Activated CD8-positive, alpha-beta T cell treated with anti-CD3 and anti-CD28 coated beads for 36 hours (primary cell): ENCODE results near the gene P2RY2. TPM values are rescaled to one million over a fixed set of nuclear protein-coding genes. Genes with fewer than 3 reads are reported as not detected.

Source experiments
- ATAC-seq: fragments of 200-7000 bp; cut with Tn5 transposase; one replicate; pipeline ENCODE4 v1.10.0; 2021; ENCODE audit warnings: mild to moderate bottlenecking, moderate library complexity
- CTCF ChIA-PET: fragments of 350-600 bp; sonication (Branson Sonifier 250); formaldehyde crosslinking; loops from one replicate; lab custom pipeline; 2021; ENCODE audit warnings: antibody characterized with exemption; lab: Charles Lee
- POLR2A ChIA-PET: fragments of 350-600 bp; sonication (Branson Sonifier 250); formaldehyde crosslinking; loops from one replicate; lab custom pipeline; 2021; ENCODE audit warnings: antibody characterized with exemption; lab: Charles Lee
- DNase-seq: peaks from one replicate; pipeline ENCODE4 v3.0.0-alpha.2; 2020
- H3K27ac Mint-ChIP-seq: one replicate; pipeline ENCODE4 v1.8.0; 2021; ENCODE audit warnings: mild to moderate bottlenecking, mixed read lengths
- H3K27me3 Mint-ChIP-seq: one replicate; pipeline ENCODE4 v1.8.0; 2021; ENCODE audit warnings: mixed read lengths
- H3K36me3 Mint-ChIP-seq: one replicate; pipeline ENCODE4 v1.8.0; 2021; ENCODE audit warnings: low read depth, mixed read lengths
- H3K4me1 Mint-ChIP-seq: one replicate; pipeline ENCODE4 v1.8.0; 2021; ENCODE audit warnings: low read depth, mixed read lengths
- H3K4me3 Mint-ChIP-seq: one replicate; pipeline ENCODE4 v1.8.0; 2021; ENCODE audit warnings: mild to moderate bottlenecking, moderate library complexity, mixed read lengths
- H3K9me3 Mint-ChIP-seq: one replicate; pipeline ENCODE4 v1.8.0; 2021; ENCODE audit warnings: mixed read lengths
- CTCF ChIP-seq: fragments of 200-600 bp; IDR thresholded peaks from one replicate; pipeline ENCODE4 v1.8.0; 2022; ENCODE audit warnings: antibody characterized with exemption, mild to moderate bottlenecking
- intact Hi-C: fragments of 100-400 bp; cut with micrococcal nuclease; formaldehyde crosslinking; loops from one replicate; pipeline ENCODE4 v1.10.0; 2022
- total RNA-seq, 2 experiments: library from RNA; stranded (reverse); gene quantifications; one replicate each; pipeline ENCODE4 v1.2.3, GENCODE V29; 2021

Gene P2RY2
- total RNA-seq, 2 experiments from 2014 or later, result not detected

GRCh38 chr11:73252577-73253191 is 34.6 kb downstream of the P2RY2 start:
- POLR2A ChIA-PET, result no interaction called here
- no peaks in the 10 kb centered on the region for H3K9me3 Mint-ChIP-seq
- intact Hi-C loops, result no loop called here
- ATAC-seq, result peak; percentile 68
- no peaks in the 10 kb centered on the region for H3K36me3 Mint-ChIP-seq
- H3K27me3 Mint-ChIP-seq, result no peaks in the 10 kb centered on the region
- peak; percentile 34 for TF ChIP-seq CTCF
- DNase-seq, result peak; percentile 37
- no peak overlapping the region for H3K4me3 Mint-ChIP-seq
- H3K27ac Mint-ChIP-seq, result no peak overlapping the region
- CTCF ChIA-PET, result interaction anchor here (1.1 kb wide), 1 partner anchor 43 kb away, joined by 3 read pairs; no protein-coding TSS in a partner anchor
- H3K4me1 Mint-ChIP-seq, result peaks cover 5% of the 10 kb centered on the region

GRCh38 chr11:73257342-73258103 is 39.4 kb downstream of the P2RY2 start:
- Mint-ChIP-seq H3K27me3 (peaks cover 3% of the 10 kb centered on the region), H3K36me3 (no peaks in the 10 kb centered on the region), H3K27ac (no peak overlapping the region), H3K9me3 (no peaks in the 10 kb centered on the region), H3K4me3 (no peak overlapping the region), H3K4me1 (no peaks in the 10 kb centered on the region)
- no peak for TF ChIP-seq CTCF
- ATAC-seq (no peak), DNase-seq (no peak)
- intact Hi-C loops, result no loop called here
- ChIA-PET CTCF (interaction anchor here (0.9 to 2.6 kb wide), 4 partner anchors 33 to 78 kb away, joined by 3 to 8 read pairs (median 4); no protein-coding TSS in a partner anchor), POLR2A (interaction anchor here (0.7 kb wide), 1 partner anchor 9 kb away, joined by 3 read pairs; no protein-coding TSS in a partner anchor)

- POLR2A ChIA-PET, result no interaction called here
- intact Hi-C loops, result no loop called here
- CTCF ChIA-PET, result interaction anchor here (1.0 to 1.6 kb wide), 2 partner anchors 37 to 44 kb away, joined by 3 read pairs; no protein-coding TSS in a partner anchor
- no peak for TF ChIP-seq CTCF
- Mint-ChIP-seq H3K27ac (no peak overlapping the region), H3K4me3 (no peak overlapping the region), H3K36me3 (no peaks in the 10 kb centered on the region), H3K27me3 (peaks cover 11% of the 10 kb centered on the region), H3K9me3 (no peaks in the 10 kb centered on the region), H3K4me1 (no peaks in the 10 kb centered on the region)
- no peak for ATAC-seq
- DNase-seq, result no peak
These were observed 40.3 kb downstream of the P2RY2 start for GRCh38 chr11:73258104-73259035.

- POLR2A ChIA-PET, result no interaction called here
- Mint-ChIP-seq H3K4me3 (no peak overlapping the region), H3K27me3 (peaks cover 13% of the 10 kb centered on the region), H3K9me3 (no peaks in the 10 kb centered on the region), H3K36me3 (no peaks in the 10 kb centered on the region), H3K4me1 (no peaks in the 10 kb centered on the region), H3K27ac (no peak overlapping the region)
- TF ChIP-seq CTCF, result no peak
- DNase-seq (no peak), ATAC-seq (no peak)
- intact Hi-C loops, result no loop called here
- CTCF ChIA-PET, result no interaction called here
These were observed 41.5 kb downstream of the P2RY2 start for GRCh38 chr11:73259406-73260126.
